Thoracic aorta (tissue), 2 donors: ENCODE results near the gene GP1BB. TPM values are rescaled to one million over a fixed set of nuclear protein-coding genes. Genes with fewer than 3 reads are reported as not detected.
"Not testable (repeated sequence)": the region's sequence is repeated elsewhere in the genome, so short reads cannot be mapped to it uniquely, and the experiment has no call there.

ENCODE experiments used
- ATAC-seq: fragments of 150-250 bp; one replicate; pipeline ENCODE4 v1.8.0; 2017; ENCODE audit warnings: low read depth; ENCODE audit not compliant: insufficient number of reproducible peaks, low FRiP score
- DNase-seq: peaks from one replicate; pipeline ENCODE4 v3.0.0-alpha.2; 2020; ENCODE audit warnings: low spot score
- H3K27ac ChIP-seq, 2 donors: fragments of 200-600 bp; sonication (generic); 1 replicate in 1 of 2; 2 replicates in 1 of 2; pipeline ENCODE4 v1.5.1; 2016; ENCODE audit warnings: mild to moderate bottlenecking in 2 of 2, moderate library complexity in 2 of 2
- H3K27me3 ChIP-seq: fragments of 200-600 bp; sonication (generic); replicated peaks from 2 replicates; pipeline ENCODE4 v1.6.0; 2016; ENCODE audit warnings: mild to moderate bottlenecking; ENCODE audit not compliant: insufficient read depth
- H3K36me3 ChIP-seq: fragments of 200-600 bp; sonication (generic); one replicate; pipeline ENCODE4 v1.5.1; 2016
- H3K4me1 ChIP-seq, 2 donors: fragments of 200-600 bp; sonication (generic); 1 replicate in 1 of 2; 2 replicates in 1 of 2; pipeline versions ENCODE4 v1.5.1 to v1.6.0; 2016; ENCODE audit warnings: low read depth in 2 of 2, mild to moderate bottlenecking in 1 of 2; ENCODE audit not compliant: control insufficient read depth in 1 of 2
- H3K4me3 ChIP-seq: fragments of 200-600 bp; sonication (generic); 2 replicates; pipeline ENCODE4 v1.5.1; 2016; ENCODE audit warnings: mild to moderate bottlenecking
- H3K9me3 ChIP-seq: fragments of 200-600 bp; sonication (generic); 2 replicates; pipeline ENCODE4 v1.5.1; 2016
- CTCF ChIP-seq: fragments of 200-600 bp; sonication (generic); IDR thresholded peaks from one replicate; pipeline ENCODE4 v1.5.1; 2019; ENCODE audit warnings: antibody characterized with exemption
- total RNA-seq, 2 donors: library from RNA; depleted of rRNA; stranded (reverse); fragments of >200 nt; gene quantifications; one replicate each; pipeline versions ENCODE4 v1.1.0 to v1.2.3, GENCODE V29; 2016

The GP1BB gene
- total RNA-seq, 2 donors from 2014 or later = 13.1 to 30.3 TPM

GRCh38 chr22:19696504-19697276 is 26.6 kb upstream of the GP1BB start:
- H3K4me3 ChIP-seq = no peak overlapping the region
- H3K36me3 ChIP-seq = no peaks in the 10 kb centered on the region
- DNase-seq = no peak
- H3K9me3 ChIP-seq = no peaks in the 10 kb centered on the region
- no peak overlapping the region for H3K27ac ChIP-seq
- no peaks in the 10 kb centered on the region for H3K4me1 ChIP-seq
- H3K27me3 ChIP-seq = no peaks in the 10 kb centered on the region
- no peak for TF ChIP-seq CTCF
- no peak for ATAC-seq

- not testable (repeated sequence) for H3K4me1 ChIP-seq, H3K27ac ChIP-seq, H3K9me3 ChIP-seq, DNase-seq, H3K4me3 ChIP-seq, H3K36me3 ChIP-seq, ATAC-seq, H3K27me3 ChIP-seq
Measured at GRCh38 chr22:19697871-19698270, 25.5 kb upstream of the GP1BB start.

DNA sequence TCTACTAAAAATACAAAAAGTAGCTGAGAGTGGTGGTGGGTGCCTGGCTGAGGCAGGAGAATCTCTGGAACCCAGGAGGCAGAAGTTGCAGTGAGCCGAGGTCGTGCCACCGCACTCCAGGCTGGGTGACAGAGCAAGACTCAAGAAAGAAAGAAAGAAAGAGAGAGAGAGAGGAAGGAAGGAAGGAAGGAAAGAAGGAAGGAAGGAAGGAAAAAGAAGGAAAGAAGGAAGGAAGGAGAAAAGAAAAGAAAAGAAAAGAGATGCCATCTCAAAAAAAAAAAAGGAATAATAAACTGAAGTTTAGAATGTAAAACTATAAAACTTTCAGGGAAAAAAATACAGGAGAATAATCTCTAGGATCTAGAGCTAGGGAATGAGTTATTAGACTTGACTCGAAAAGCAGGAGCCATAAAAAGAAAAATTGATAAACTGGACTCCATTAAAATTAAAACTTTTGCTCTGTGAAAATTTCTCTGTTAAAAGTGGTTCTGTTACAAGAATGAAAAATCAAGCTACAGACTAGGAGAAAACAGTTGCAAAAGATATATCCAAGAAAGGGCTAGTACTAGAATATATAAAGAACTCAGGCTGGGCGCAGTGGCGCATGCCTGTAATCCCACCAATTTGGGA is 22.4 kb upstream of the GP1BB start:
- H3K27ac ChIP-seq = no peak overlapping the region
- DNase-seq = no peak
- no peaks in the 10 kb centered on the region for H3K9me3 ChIP-seq
- no peak for ATAC-seq
- H3K4me1 ChIP-seq = no peaks in the 10 kb centered on the region
- H3K36me3 ChIP-seq = no peaks in the 10 kb centered on the region
- no peak overlapping the region for H3K4me3 ChIP-seq
- TF ChIP-seq CTCF = no peak
- no peaks in the 10 kb centered on the region for H3K27me3 ChIP-seq

DNA sequence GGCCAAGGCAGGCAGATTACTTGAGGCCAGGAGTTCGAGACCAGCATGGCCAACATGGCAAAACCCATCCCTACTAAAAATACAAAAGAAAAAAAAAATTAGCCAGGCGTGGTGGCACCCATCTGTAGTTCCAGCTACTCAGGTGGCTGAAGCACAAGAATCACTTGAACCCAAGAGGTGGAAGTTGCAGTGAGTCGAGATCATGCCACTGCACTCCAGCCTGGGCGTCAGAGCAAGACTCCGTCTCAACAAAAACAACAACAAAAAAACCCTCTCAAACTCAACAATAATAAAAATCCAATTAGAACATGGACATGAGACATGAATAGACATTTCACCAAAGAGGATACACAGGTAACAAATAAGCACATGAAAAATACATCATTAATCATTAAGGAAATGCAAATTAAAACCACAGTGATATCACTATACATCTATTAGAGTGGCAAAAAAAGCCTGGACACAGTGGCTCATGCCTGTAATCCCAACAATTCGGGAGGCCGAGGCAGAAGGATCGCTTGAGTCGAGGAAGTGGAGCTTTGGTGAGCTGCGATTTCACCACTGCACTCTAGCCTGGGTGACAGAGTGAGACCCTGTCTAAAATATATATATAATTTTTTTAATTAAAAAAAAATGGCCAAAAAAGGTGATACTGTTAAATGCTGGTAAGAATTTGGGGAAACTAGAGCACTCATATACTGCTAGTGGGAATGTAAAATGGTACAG is 21.8 kb upstream of the GP1BB start:
- Histone ChIP-seq H3K4me1 (no peaks in the 10 kb centered on the region), H3K4me3 (no peak overlapping the region), H3K36me3 (no peaks in the 10 kb centered on the region), H3K27me3 (no peaks in the 10 kb centered on the region), H3K9me3 (no peaks in the 10 kb centered on the region), H3K27ac (no peak overlapping the region)
- no peak for DNase-seq
- TF ChIP-seq CTCF = no peak
- no peak for ATAC-seq

DNA sequence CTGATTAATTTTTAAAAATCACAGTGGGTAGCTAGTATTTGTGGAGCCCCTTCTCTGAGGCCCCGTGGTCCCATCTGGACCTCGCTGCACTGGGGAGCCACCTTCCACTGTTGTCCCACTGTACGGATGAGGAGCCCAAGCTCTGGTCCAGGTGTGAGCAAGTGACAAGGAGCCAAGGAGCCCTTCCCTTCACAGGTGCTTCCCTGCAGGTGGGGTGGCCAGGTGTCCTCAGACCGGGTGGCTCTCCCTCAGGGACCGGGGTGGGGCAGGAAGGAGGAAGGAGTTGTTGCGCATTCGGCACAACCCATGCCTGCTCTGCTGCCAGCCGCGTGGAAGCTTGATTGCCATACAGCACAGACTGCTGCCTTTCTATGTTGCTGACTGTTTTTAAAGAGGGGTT is 19.5 kb upstream of the GP1BB start:
- no peaks in the 10 kb centered on the region for H3K27me3 ChIP-seq
- no peaks in the 10 kb centered on the region for H3K4me1 ChIP-seq
- TF ChIP-seq CTCF = no peak
- H3K36me3 ChIP-seq = no peaks in the 10 kb centered on the region
- H3K4me3 ChIP-seq = no peak overlapping the region
- no peak for ATAC-seq
- H3K27ac ChIP-seq = no peak overlapping the region
- no peaks in the 10 kb centered on the region for H3K9me3 ChIP-seq
- DNase-seq = no peak
